H9 (cell line): Measurements from ENCODE around the gene VIM. TPM values are rescaled to one million over a fixed set of nuclear protein-coding genes. Genes with fewer than 3 reads are reported as not detected.

ENCODE experiments used
- DNase-seq: peaks from one replicate; pipeline ENCODE4 v3.0.0-alpha.2; 2017
- H2AFZ ChIP-seq: one replicate; pipeline ENCODE4 v1.6.1; 2013; ENCODE audit warnings: mild to moderate bottlenecking, low read length, control low read depth, moderate library complexity
- H2AK5ac ChIP-seq: 2 replicates; pipeline ENCODE4 v1.6.1; 2013; ENCODE audit warnings: low read length, control low read depth, mixed read lengths; ENCODE audit not compliant: insufficient read length
- H2BK120ac ChIP-seq: one replicate; pipeline ENCODE4 v1.6.1; 2013; ENCODE audit warnings: low read depth, mild to moderate bottlenecking, low read length, control low read depth, inconsistent platforms; ENCODE audit not compliant: poor library complexity, severe bottlenecking
- H2BK12ac ChIP-seq: 2 replicates; pipeline ENCODE4 v1.6.1; 2013; ENCODE audit warnings: low read length, control low read depth, mixed read lengths, low read depth; ENCODE audit not compliant: insufficient read length
- H2BK15ac ChIP-seq: 2 replicates; pipeline ENCODE4 v1.6.1; 2013; ENCODE audit warnings: low read depth, low read length, control low read depth
- H2BK20ac ChIP-seq: one replicate; pipeline ENCODE4 v1.6.1; 2013; ENCODE audit warnings: low read depth, mild to moderate bottlenecking, low read length, control low read depth, inconsistent platforms; ENCODE audit not compliant: poor library complexity, severe bottlenecking
- H2BK5ac ChIP-seq: 2 replicates; pipeline ENCODE4 v1.6.1; 2013; ENCODE audit warnings: low read length, control low read depth, mixed read lengths; ENCODE audit not compliant: insufficient read length
- H3K14ac ChIP-seq: 2 replicates; pipeline ENCODE4 v1.6.1; 2013; ENCODE audit warnings: low read length, control low read depth; ENCODE audit not compliant: insufficient read depth
- H3K18ac ChIP-seq: 2 replicates; pipeline ENCODE4 v1.6.1; 2013; ENCODE audit warnings: low read depth, mild to moderate bottlenecking, mixed read lengths, low read length, control low read depth; ENCODE audit not compliant: insufficient read length
- H3K23ac ChIP-seq: 2 replicates; pipeline ENCODE4 v1.6.1; 2013; ENCODE audit warnings: low read length, control low read depth, mixed read lengths, low read depth; ENCODE audit not compliant: insufficient read length
- H3K23me2 ChIP-seq: 2 replicates; pipeline ENCODE4 v1.6.1; 2013; ENCODE audit warnings: low read depth, mild to moderate bottlenecking, mixed read lengths, low read length, control low read depth; ENCODE audit not compliant: insufficient read length, poor library complexity, severe bottlenecking
- H3K27ac ChIP-seq: 2 replicates; pipeline ENCODE4 v1.5.1; 2013; ENCODE audit warnings: low read length, control low read depth, mixed read lengths, low read depth; ENCODE audit not compliant: insufficient read length
- H3K27me3 ChIP-seq: 2 replicates; pipeline ENCODE4 v1.6.1; 2013; ENCODE audit warnings: low read length, control low read depth, inconsistent platforms; ENCODE audit not compliant: insufficient read depth
- H3K4ac ChIP-seq: 2 replicates; pipeline ENCODE4 v1.6.1; 2013; ENCODE audit warnings: low read depth, mild to moderate bottlenecking, control low read depth, inconsistent platforms, low read length, moderate library complexity
- H3K4me1 ChIP-seq: 2 replicates; pipeline ENCODE4 v1.6.1; 2013; ENCODE audit warnings: low read length, control low read depth, inconsistent platforms; ENCODE audit not compliant: insufficient read depth
- H3K4me2 ChIP-seq: 2 replicates; pipeline ENCODE4 v1.6.1; 2013; ENCODE audit warnings: low read length, control low read depth, mixed read lengths; ENCODE audit not compliant: insufficient read length, insufficient read depth
- H3K56ac ChIP-seq: 2 replicates; pipeline ENCODE4 v1.6.1; 2013; ENCODE audit warnings: low read depth, mild to moderate bottlenecking, mixed read lengths, low read length, control low read depth; ENCODE audit not compliant: insufficient read length
- H3K79me1 ChIP-seq: 2 replicates; pipeline ENCODE4 v1.6.1; 2013; ENCODE audit warnings: low read depth, mild to moderate bottlenecking, moderate library complexity, low read length, control low read depth, inconsistent platforms; ENCODE audit not compliant: insufficient read depth, poor library complexity, severe bottlenecking
- H3K79me2 ChIP-seq: 2 replicates; pipeline ENCODE4 v1.6.1; 2013; ENCODE audit warnings: low read length, control low read depth, inconsistent platforms; ENCODE audit not compliant: insufficient read depth
- H3K9ac ChIP-seq: 2 replicates; pipeline ENCODE4 v1.6.1; 2013; ENCODE audit warnings: low read length, control low read depth, mixed read lengths; ENCODE audit not compliant: insufficient read length; ENCODE audit errors: extremely low read depth
- H3K9me3 ChIP-seq: one replicate; pipeline ENCODE4 v1.6.1; 2013; ENCODE audit warnings: low read depth, low read length, inconsistent platforms; ENCODE audit not compliant: control insufficient read depth
- H3T11ph ChIP-seq: one replicate; pipeline ENCODE4 v1.6.1; 2013; ENCODE audit warnings: mild to moderate bottlenecking, low read length, control low read depth, inconsistent platforms
- H4K20me1 ChIP-seq: one replicate; pipeline ENCODE4 v1.6.1; 2013; ENCODE audit not compliant: control insufficient read depth, insufficient read length, insufficient read depth
- H4K5ac ChIP-seq: 2 replicates; pipeline ENCODE4 v1.6.1; 2013; ENCODE audit warnings: low read depth, mild to moderate bottlenecking, mixed read lengths, low read length, control low read depth; ENCODE audit not compliant: insufficient read length
- H4K8ac ChIP-seq: replicated peaks from 2 replicates; pipeline ENCODE4 v1.6.1; 2013; ENCODE audit warnings: low read length, control low read depth, mixed read lengths, low read depth; ENCODE audit not compliant: insufficient read length
- H4K91ac ChIP-seq: 2 replicates; pipeline ENCODE4 v1.6.1; 2013; ENCODE audit warnings: low read depth, mild to moderate bottlenecking, moderate library complexity, mixed read lengths, low read length, control low read depth; ENCODE audit not compliant: insufficient read length
- H3K27ac Mint-ChIP-seq, 3 experiments: 2 replicates in 2 of 3; 3 replicates in 1 of 3; pipeline ENCODE4 v1.8.0; 2020 to 2021; ENCODE audit warnings: mixed read lengths in 3 of 3, mild to moderate bottlenecking in 1 of 3, moderate library complexity in 1 of 3
- H3K27me3 Mint-ChIP-seq: 2 replicates; pipeline ENCODE4 v1.8.0; 2021; ENCODE audit warnings: low read depth, mild to moderate bottlenecking, moderate library complexity, mixed read lengths
- H3K36me3 Mint-ChIP-seq, 3 experiments: 2 replicates in 2 of 3; 3 replicates in 1 of 3; pipeline ENCODE4 v1.8.0; 2020 to 2021; ENCODE audit warnings: low read depth in 3 of 3, mixed read lengths in 3 of 3; ENCODE audit not compliant: insufficient read depth in 1 of 3
- H3K4me1 Mint-ChIP-seq, 2 experiments: 2 replicates each; pipeline ENCODE4 v1.8.0; 2020; ENCODE audit warnings: mixed read lengths in 2 of 2
- H3K4me3 Mint-ChIP-seq, 2 experiments: 2 replicates in 1 of 2; 3 replicates in 1 of 2; pipeline ENCODE4 v1.8.0; 2020 to 2021; ENCODE audit warnings: mild to moderate bottlenecking in 2 of 2, mixed read lengths in 2 of 2, moderate library complexity in 1 of 2
- H3K9me3 Mint-ChIP-seq, 2 experiments: 2 replicates in 1 of 2; 3 replicates in 1 of 2; pipeline ENCODE4 v1.8.0; 2020; ENCODE audit warnings: mild to moderate bottlenecking in 2 of 2, mixed read lengths in 2 of 2, moderate library complexity in 1 of 2
- CTCF ChIP-seq: fragments of 200-600 bp; sonication (generic); conservative IDR thresholded peaks from 3 replicates; pipeline ENCODE4 v1.8.0; 2021; ENCODE audit warnings: antibody characterized with exemption, mild to moderate bottlenecking
- whole genome bisulfite sequencing: extraction: QIAGEN DNeasy Blood & Tissue Kit; methylation state at CpG from one replicate; pipeline ENCODE4 v1.1.7; 2013; ENCODE audit warnings: missing lambda C conversion rate, low lambda C conversion rate, mixed read lengths; ENCODE audit not compliant: insufficient read length; ENCODE audit errors: extremely low coverage; 5-methylcytosine and 5-hydroxymethylcytosine counted together
- total RNA-seq: library from RNA; stranded (reverse); gene quantifications from 2 replicates; pipeline ENCODE4 v1.2.1, GENCODE V29; 2021

VIM gene
- total RNA-seq, 1 experiment from 2014 or later = 232 TPM

GRCh38 chr10:17209881-17210280 lies 18.2 kb upstream of the VIM start:
- H3K36me3 Mint-ChIP-seq = no peaks in the 10 kb centered on the region
- no peak overlapping the region for H4K8ac ChIP-seq
- H2BK12ac ChIP-seq = no peak overlapping the region
- H2BK5ac ChIP-seq = no peak overlapping the region
- H4K91ac ChIP-seq = no peak overlapping the region
- no peak for DNase-seq
- H3K27me3 ChIP-seq = no peaks in the 10 kb centered on the region
- WGBS = no CpG with 5 or more reads among the region's 2 CpGs
- H3K4ac ChIP-seq = no peak overlapping the region
- no peak overlapping the region for H3K4me3 Mint-ChIP-seq
- no peak overlapping the region for H3K27ac ChIP-seq
- no peak overlapping the region for H3K14ac ChIP-seq
- H3T11ph ChIP-seq = no peak overlapping the region
- no peaks in the 10 kb centered on the region for H3K27me3 Mint-ChIP-seq
- no peak overlapping the region for H3K23ac ChIP-seq
- H3K23me2 ChIP-seq = no peaks in the 10 kb centered on the region
- H2BK120ac ChIP-seq = no peak overlapping the region
- no peak overlapping the region for H2BK20ac ChIP-seq
- no peak overlapping the region for H3K9ac ChIP-seq
- H3K9me3 Mint-ChIP-seq = no peaks in the 10 kb centered on the region
- no peak overlapping the region for H3K4me2 ChIP-seq
- no peak overlapping the region for H2AFZ ChIP-seq
- H4K5ac ChIP-seq = no peak overlapping the region
- peaks cover under 1% of the 10 kb centered on the region; the same call in 1 of the 2 replicates for H3K4me1 ChIP-seq
- H3K56ac ChIP-seq = no peak overlapping the region
- H2AK5ac ChIP-seq = no peak overlapping the region
- H3K9me3 ChIP-seq = no peaks in the 10 kb centered on the region
- H3K4me1 Mint-ChIP-seq = peaks cover 29 to 33% of the 10 kb centered on the region in 2 experiments
- H2BK15ac ChIP-seq = no peak overlapping the region
- no peak overlapping the region for H3K18ac ChIP-seq
- no peaks in the 10 kb centered on the region for H3K79me1 ChIP-seq
- no peak overlapping the region for H3K27ac Mint-ChIP-seq
- no peaks in the 10 kb centered on the region for H4K20me1 ChIP-seq
- H3K79me2 ChIP-seq = no peaks in the 10 kb centered on the region
- TF ChIP-seq CTCF = no peak
